Measurements from ENCODE around the gene ZBTB34.
A peak's percentile ranks its signal among the peaks of the same experiment; 100 is the strongest.

ZBTB34 gene

DNA sequence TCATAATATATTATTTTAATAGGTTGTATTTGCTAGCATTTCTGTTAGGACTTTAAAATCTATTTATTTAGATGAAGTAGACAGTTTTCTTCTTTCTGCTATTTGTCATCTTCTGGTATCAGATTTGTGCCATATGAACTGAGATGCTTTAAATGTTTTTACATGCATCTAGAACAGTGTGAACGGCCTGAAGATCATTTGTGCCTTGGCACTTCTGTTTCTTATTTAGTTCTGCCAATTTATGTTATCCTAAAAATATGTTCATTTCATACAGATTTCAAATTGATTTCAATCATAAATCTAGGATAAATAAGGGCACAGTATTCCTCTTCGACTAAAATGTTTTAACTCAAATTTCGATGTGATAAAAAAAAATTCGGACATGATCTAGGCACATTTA is 16.1 kb downstream of the ZBTB34 start:
- Mint-ChIP-seq H3K27ac (peak overlapping the region; percentile 47), H3K36me3 (ENCODE audit: low read depth) (peaks cover 21% of the 10 kb centered on the region), H3K4me3 (no peak overlapping the region), H3K27me3 (ENCODE audit: low read depth) (no peaks in the 10 kb centered on the region), H3K9me3 (no peaks in the 10 kb centered on the region), H3K4me1 (ENCODE audit: low read depth) (peaks cover 18% of the 10 kb centered on the region)

DNA sequence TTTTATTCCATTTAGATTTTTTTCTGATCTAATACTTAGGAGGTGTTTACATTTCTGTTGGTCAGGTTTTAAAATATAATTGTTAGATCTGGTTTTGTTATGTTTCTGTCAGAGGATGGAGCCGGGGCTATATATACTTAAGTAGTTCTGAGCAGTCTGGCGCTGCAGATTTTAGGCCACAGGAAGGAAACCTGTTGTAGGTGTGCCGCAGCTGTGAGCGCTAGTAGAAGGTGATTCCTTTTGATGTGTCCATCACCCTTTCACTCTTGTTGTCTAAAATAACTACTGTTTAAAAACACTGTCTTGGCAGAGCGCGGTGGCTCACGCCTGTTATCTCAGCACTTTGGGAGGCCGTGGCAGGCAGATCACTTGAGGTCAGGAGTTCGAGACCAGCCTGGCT is 17.0 kb downstream of the ZBTB34 start:
- no peak overlapping the region for H3K27ac Mint-ChIP-seq
- H3K27me3 Mint-ChIP-seq (ENCODE audit: low read depth), result no peaks in the 10 kb centered on the region
- H3K4me3 Mint-ChIP-seq, result no peak overlapping the region
- H3K4me1 Mint-ChIP-seq (ENCODE audit: low read depth), result peaks cover 16% of the 10 kb centered on the region
- no peaks in the 10 kb centered on the region for H3K9me3 Mint-ChIP-seq
- H3K36me3 Mint-ChIP-seq (ENCODE audit: low read depth), result peaks cover 24% of the 10 kb centered on the region

DNA sequence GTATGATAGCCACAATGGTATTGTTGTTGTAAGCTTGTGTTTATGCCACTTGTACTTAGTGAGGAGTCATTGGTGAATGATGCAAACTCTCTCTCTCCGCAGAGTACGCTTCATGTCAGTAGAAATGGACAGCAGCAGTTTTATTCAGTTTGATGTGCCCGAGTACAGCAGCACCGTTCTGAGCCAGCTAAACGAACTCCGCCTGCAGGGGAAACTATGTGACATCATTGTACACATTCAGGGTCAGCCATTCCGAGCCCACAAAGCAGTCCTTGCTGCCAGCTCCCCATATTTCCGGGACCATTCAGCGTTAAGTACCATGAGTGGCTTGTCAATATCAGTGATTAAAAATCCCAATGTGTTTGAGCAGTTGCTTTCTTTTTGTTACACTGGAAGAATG is 18.8 kb downstream of the ZBTB34 start:
- H3K4me1 Mint-ChIP-seq (ENCODE audit: low read depth), result peaks cover 14% of the 10 kb centered on the region
- H3K36me3 Mint-ChIP-seq (ENCODE audit: low read depth), result peaks cover 24% of the 10 kb centered on the region
- no peak overlapping the region for H3K27ac Mint-ChIP-seq
- no peak overlapping the region for H3K4me3 Mint-ChIP-seq
- no peaks in the 10 kb centered on the region for H3K9me3 Mint-ChIP-seq
- H3K27me3 Mint-ChIP-seq (ENCODE audit: low read depth), result no peaks in the 10 kb centered on the region

DNA sequence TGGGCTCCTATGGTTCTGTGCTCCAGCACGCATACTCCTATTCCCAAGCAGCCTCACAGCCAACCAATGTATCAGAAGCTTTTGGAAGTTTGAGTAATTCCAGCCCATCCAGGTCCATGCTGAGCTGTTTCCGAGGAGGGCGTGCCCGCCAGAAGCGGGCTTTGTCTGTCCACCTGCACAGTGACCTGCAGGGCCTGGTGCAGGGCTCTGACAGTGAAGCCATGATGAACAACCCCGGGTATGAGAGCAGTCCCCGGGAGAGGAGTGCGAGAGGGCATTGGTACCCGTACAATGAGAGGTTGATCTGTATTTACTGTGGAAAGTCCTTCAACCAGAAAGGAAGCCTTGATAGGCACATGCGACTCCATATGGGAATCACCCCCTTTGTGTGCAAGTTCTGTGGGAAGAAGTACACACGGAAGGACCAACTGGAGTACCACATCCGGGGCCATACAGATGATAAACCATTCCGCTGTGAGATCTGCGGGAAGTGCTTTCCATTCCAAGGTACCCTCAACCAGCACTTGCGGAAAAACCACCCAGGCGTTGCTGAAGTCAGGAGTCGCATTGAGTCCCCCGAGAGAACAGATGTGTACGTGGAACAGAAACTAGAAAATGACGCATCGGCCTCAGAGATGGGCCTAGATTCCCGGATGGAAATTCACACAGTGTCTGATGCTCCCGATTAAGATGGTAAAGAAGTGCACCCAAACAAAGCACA is 19.9 kb downstream of the ZBTB34 start:
- Mint-ChIP-seq H3K36me3 (ENCODE audit: low read depth) (peaks cover 24% of the 10 kb centered on the region), H3K4me1 (ENCODE audit: low read depth) (peaks cover 12% of the 10 kb centered on the region), H3K27me3 (ENCODE audit: low read depth) (no peaks in the 10 kb centered on the region), H3K9me3 (no peaks in the 10 kb centered on the region), H3K27ac (no peak overlapping the region), H3K4me3 (no peak overlapping the region)

DNA sequence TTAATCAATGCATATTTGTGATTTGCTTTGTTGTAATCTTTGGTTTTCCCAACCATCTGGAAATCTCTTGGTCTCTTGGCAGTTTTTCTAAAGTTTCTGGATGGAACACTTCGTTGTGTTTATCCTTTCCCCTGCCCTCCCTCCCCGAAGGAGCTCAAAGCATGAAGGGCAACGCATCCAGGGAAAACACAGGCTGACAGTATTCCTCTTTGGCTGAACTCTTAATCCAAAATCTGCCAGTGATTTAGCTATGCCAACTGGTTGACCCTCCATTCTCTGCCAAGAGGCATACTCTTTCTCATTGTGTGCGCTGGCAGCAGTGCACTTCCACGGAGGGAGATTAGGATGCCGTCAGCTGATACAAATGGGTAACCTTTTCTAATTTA is 20.5 kb downstream of the ZBTB34 start:
- Mint-ChIP-seq H3K4me3 (no peak overlapping the region), H3K27ac (no peak overlapping the region), H3K27me3 (ENCODE audit: low read depth) (no peaks in the 10 kb centered on the region), H3K4me1 (ENCODE audit: low read depth) (peaks cover 12% of the 10 kb centered on the region), H3K36me3 (ENCODE audit: low read depth) (peaks cover 24% of the 10 kb centered on the region), H3K9me3 (no peaks in the 10 kb centered on the region)

DNA sequence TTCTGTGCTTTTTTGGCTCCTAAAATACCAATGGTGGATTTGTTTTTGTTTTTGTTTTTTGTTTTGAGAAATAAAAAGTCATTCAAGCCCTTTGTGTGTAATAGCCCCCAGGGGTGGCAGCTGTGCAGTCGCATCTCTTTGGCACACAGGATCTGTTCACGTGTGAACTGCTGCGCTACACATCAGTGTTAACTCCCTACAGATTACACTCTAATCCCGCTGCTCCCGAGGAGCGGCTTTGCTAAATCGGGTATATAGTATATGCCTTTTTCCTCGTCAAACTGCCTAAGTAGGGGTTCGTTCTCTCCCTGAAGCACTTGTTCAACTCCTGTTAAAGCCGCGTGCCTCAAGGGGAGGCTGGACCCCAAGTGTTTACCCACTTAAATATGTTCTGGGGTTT is 22.3 kb downstream of the ZBTB34 start:
- Mint-ChIP-seq H3K27ac (no peak overlapping the region), H3K4me1 (ENCODE audit: low read depth) (no peaks in the 10 kb centered on the region), H3K36me3 (ENCODE audit: low read depth) (peaks cover 19% of the 10 kb centered on the region), H3K4me3 (no peak overlapping the region), H3K9me3 (no peaks in the 10 kb centered on the region), H3K27me3 (ENCODE audit: low read depth) (no peaks in the 10 kb centered on the region)

DNA sequence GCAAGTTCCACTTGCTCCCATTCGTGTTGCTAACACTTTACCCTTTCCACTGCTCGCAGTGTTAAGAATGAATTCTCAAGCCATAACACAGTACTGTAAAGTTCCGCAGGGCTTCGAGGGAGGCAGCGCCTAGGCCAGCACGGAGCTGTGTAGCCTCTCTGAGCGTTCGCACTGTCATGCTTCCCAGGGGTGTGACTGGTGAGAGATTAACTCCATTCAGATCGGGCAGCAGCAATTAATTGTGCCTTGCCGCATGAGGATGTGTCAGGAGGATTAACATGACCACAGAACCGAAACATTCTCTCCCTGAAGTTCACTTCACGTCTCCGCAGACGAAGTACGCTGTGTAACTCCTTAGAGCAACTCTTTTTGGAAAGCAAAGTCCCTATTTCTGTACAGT is 23.2 kb downstream of the ZBTB34 start:
- Mint-ChIP-seq H3K27ac (no peak overlapping the region), H3K27me3 (ENCODE audit: low read depth) (no peaks in the 10 kb centered on the region), H3K4me3 (no peak overlapping the region), H3K4me1 (ENCODE audit: low read depth) (no peaks in the 10 kb centered on the region), H3K36me3 (ENCODE audit: low read depth) (peaks cover 19% of the 10 kb centered on the region), H3K9me3 (no peaks in the 10 kb centered on the region)

DNA sequence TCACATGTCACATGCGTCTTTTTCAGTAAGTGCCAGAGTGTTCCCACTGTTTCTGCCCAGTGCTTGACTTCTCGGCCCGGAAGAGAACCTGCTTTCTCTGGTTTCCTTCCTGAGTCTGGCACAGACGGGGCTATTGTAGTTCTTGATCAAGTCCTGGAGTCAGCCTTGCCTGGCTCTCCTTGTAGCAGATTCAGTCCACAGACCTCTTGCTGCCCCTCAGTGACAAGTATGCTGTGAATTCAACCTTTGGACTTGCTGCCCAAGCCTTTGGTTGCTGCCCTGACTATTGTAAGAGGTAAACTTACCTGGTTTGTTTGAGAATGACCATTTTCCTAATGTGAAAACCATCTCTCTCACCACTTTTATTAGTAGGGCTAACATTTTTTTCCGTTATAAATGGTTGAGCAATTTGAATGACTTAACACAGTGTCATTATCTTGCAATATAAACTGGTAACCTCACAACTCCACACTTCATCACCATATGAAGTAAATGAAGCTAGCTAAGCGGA is 24.7 kb downstream of the ZBTB34 start:
- Mint-ChIP-seq H3K9me3 (no peaks in the 10 kb centered on the region), H3K36me3 (ENCODE audit: low read depth) (peaks cover 8% of the 10 kb centered on the region), H3K4me1 (ENCODE audit: low read depth) (no peaks in the 10 kb centered on the region), H3K27ac (no peak overlapping the region), H3K27me3 (ENCODE audit: low read depth) (no peaks in the 10 kb centered on the region), H3K4me3 (no peak overlapping the region)

DNA sequence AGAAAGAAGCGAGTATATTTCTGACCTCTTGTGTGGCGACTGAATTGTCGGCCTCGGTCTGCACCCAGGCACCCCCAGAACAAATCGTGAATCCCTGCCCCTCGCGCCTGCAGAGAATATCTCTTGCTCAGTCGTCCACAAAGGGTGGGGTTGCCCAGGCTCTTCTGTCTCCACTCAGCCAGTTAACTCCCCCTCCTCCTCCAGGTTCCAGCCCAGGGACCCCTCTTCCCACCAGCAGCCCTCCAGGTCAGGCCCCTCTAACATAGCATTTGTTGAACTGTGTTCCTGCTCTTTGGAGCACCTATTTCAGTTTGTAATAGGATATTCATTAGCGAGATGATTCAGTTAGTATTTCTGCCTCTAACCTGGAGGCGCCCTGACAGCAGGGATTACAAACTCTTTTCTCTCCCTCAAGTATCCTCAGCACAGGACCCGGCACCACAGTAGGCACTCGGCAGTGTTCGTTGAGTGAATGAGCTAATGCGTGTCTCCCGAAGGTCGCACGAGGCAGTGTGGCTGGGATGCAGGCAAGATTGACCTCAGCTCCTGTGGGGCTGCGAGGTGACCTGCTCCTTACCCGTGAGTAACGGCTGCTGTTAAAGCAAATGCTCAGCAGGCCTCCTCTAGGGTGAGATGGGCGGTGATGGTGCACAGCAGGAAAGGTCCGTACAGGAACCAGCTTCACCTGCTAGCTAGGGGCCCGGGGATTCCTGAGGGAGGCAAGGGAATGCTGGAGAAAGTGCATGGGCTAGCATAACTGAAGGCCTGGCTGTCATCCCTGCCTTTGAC is 25.8 kb downstream of the ZBTB34 start:
- no peaks in the 10 kb centered on the region for H3K4me1 Mint-ChIP-seq (ENCODE audit: low read depth)
- no peak overlapping the region for H3K27ac Mint-ChIP-seq
- no peak overlapping the region for H3K4me3 Mint-ChIP-seq
- peaks cover 3% of the 10 kb centered on the region for H3K36me3 Mint-ChIP-seq (ENCODE audit: low read depth)
- no peaks in the 10 kb centered on the region for H3K9me3 Mint-ChIP-seq
- H3K27me3 Mint-ChIP-seq (ENCODE audit: low read depth), result no peaks in the 10 kb centered on the region

DNA sequence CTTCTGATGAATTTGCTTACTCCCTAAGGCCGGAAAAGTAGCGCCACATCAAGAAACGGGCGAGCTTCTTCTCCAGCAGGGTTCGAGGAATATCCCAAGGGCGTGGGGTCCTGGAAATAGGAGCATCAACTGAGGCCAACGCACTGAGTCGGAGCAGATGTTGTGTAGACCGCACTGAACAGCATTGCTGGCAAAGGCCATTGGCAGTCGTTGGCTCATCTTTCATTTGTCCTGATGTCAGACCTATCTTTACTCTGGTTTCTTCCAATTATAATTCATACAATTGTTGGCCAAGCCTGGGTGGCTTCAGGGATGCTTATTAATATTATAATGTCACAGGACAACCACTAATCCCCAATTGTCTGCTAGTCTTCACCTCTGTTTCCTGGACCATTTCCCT is 26.5 kb downstream of the ZBTB34 start:
- H3K27me3 Mint-ChIP-seq (ENCODE audit: low read depth), result no peaks in the 10 kb centered on the region
- H3K36me3 Mint-ChIP-seq (ENCODE audit: low read depth), result peaks cover 2% of the 10 kb centered on the region
- no peak overlapping the region for H3K4me3 Mint-ChIP-seq
- H3K27ac Mint-ChIP-seq, result no peak overlapping the region
- no peaks in the 10 kb centered on the region for H3K9me3 Mint-ChIP-seq
- no peaks in the 10 kb centered on the region for H3K4me1 Mint-ChIP-seq (ENCODE audit: low read depth)

DNA sequence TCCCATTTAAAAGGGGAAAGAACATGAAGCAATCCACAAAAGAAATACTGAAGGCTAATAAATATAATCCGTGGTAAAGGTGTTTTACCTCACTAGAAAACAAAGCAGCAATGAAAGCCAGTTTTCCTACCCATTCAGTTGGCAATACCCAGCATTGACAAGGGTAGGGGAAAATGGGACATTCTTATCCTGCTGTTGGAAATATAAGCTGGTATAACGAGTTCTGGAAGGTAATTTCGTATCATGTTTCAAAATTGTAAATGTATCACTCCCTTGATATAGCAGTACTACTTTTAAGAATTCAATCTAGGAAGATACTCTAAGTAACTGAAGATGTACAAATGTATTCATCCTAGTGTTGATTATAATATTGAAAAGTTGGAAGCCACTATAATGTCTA is 31.2 kb downstream of the ZBTB34 start:
- no peaks in the 10 kb centered on the region for H3K9me3 Mint-ChIP-seq
- no peaks in the 10 kb centered on the region for H3K36me3 Mint-ChIP-seq (ENCODE audit: low read depth)
- no peak overlapping the region for H3K4me3 Mint-ChIP-seq
- H3K4me1 Mint-ChIP-seq (ENCODE audit: low read depth), result no peaks in the 10 kb centered on the region
- no peak overlapping the region for H3K27ac Mint-ChIP-seq
- H3K27me3 Mint-ChIP-seq (ENCODE audit: low read depth), result peaks cover 3% of the 10 kb centered on the region

DNA sequence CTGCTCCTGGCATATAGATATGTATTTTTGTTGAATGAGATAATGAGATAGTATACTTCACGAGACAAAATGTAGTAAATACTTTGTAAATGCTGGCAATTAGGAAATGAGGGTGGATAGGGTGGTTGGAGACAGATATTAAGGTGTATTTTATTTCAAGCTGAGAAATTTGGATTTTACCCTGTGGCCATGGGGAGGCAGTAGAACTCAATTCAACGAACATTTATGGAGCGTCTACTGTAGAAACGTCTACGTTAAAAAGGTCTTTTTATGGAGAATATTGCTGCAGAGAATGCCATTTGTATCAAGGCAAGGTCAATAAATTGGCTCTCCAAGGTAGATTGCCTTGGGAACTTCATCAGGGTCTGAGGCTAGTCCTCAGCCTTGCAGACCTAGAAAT is 32.6 kb downstream of the ZBTB34 start:
- H3K9me3 Mint-ChIP-seq, result no peaks in the 10 kb centered on the region
- H3K27ac Mint-ChIP-seq, result no peak overlapping the region
- H3K4me3 Mint-ChIP-seq, result no peak overlapping the region
- H3K27me3 Mint-ChIP-seq (ENCODE audit: low read depth), result peaks cover 7% of the 10 kb centered on the region
- no peaks in the 10 kb centered on the region for H3K36me3 Mint-ChIP-seq (ENCODE audit: low read depth)
- H3K4me1 Mint-ChIP-seq (ENCODE audit: low read depth), result no peaks in the 10 kb centered on the region

DNA sequence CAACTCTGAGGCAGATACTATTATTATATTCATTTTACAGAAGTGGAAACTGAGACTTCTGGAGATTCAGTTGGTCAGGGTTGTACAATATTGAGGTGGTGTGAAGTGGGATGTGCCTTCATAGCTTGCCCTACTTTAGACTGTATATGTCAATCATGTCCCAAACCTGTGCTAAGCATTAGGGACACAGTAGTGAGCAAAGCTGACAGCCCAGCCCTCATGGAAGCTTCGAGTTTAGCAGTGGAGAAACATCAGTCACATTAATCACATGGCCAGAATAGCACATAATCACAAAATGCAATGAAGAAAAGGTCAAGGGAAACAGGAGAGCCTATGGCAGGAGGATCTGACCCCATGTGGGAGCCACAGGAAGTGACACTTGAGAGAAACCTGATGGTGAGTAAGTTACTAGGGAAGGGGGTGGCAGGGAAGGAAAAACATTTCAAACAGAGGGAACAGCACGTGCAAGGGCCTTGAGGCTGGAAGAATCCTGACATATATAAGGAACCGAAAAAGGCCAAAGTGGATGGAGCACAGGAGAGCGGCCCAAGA is 33.7 kb downstream of the ZBTB34 start:
- Mint-ChIP-seq H3K27ac (no peak overlapping the region), H3K4me3 (no peak overlapping the region), H3K27me3 (ENCODE audit: low read depth) (peaks cover 7% of the 10 kb centered on the region), H3K9me3 (no peaks in the 10 kb centered on the region), H3K4me1 (ENCODE audit: low read depth) (no peaks in the 10 kb centered on the region), H3K36me3 (ENCODE audit: low read depth) (no peaks in the 10 kb centered on the region)

DNA sequence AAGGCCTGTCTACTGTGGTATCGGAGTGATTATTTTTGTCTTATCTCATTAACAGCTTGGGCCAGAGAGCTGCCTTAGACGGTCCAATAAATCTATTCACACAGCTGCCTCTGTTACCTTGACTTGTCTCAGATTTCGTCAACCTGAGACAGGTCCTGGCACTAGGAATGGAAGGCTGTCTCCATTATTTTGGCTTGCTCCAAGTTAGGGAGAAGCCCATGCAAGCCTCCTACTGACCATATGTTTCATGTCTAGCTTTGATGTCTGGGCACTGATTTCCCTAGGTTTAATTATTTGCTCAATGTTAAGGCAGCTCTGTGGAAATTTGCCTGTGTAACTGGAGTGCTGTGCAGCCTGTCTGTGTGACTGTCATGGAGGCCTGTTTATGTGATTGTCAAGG is 41.8 kb downstream of the ZBTB34 start:
- H3K27me3 Mint-ChIP-seq (ENCODE audit: low read depth), result peaks cover 6% of the 10 kb centered on the region
- H3K36me3 Mint-ChIP-seq (ENCODE audit: low read depth), result no peaks in the 10 kb centered on the region
- H3K9me3 Mint-ChIP-seq, result peaks cover 10% of the 10 kb centered on the region
- H3K27ac Mint-ChIP-seq, result no peak overlapping the region
- H3K4me3 Mint-ChIP-seq, result no peak overlapping the region
- no peaks in the 10 kb centered on the region for H3K4me1 Mint-ChIP-seq (ENCODE audit: low read depth)

DNA sequence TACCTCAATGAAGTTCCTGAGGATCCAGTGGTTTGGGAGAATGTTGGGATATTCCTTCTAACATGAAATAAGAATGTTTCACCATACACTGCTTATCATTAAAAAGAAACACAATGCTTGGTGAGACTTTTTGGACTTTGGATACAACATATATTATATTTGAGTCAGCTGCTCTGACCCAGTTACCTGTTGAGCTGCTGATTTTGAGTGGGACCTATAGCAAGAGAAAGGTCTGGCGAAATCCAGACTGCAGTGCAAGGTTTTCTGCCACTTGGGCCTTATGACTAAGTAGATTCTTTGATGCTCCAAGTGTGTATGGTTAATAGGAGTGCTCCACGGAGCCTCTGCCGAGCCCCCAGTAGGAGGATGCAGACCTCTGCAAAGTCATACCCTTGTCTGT is 44.1 kb downstream of the ZBTB34 start:
- Mint-ChIP-seq H3K27ac (no peak overlapping the region), H3K27me3 (ENCODE audit: low read depth) (peaks cover 9% of the 10 kb centered on the region), H3K4me1 (ENCODE audit: low read depth) (no peaks in the 10 kb centered on the region), H3K4me3 (no peak overlapping the region), H3K9me3 (peaks cover 10% of the 10 kb centered on the region), H3K36me3 (ENCODE audit: low read depth) (no peaks in the 10 kb centered on the region)

Measured in T-helper 1 cell treated with Interleukin-12 subunit alpha and Interleukin-12 subunit beta and Interleukin-4 antibody, amounts not matched to agents 30 μg/mL and 1 μg/mL, for 36 hours (primary cell).